Stomach (tissue), 9 donors: Measurements from ENCODE around the gene SHANK2. TPM values are rescaled to one million over a fixed set of nuclear protein-coding genes. Genes with fewer than 3 reads are reported as not detected.

Experiments used
- DNase-seq, 2 donors: peaks; one replicate each; pipeline versions ENCODE4 v3.0.0 to v3.0.0-alpha.2; 2013 to 2019
- H3K27ac ChIP-seq, 5 donors: fragments of 200-600 bp in 4 of 5; sonication (generic) in 4 of 5; one replicate each; pipeline ENCODE4 v1.5.1; 2013 to 2019; ENCODE audit warnings: mild to moderate bottlenecking in 1 of 5, moderate library complexity in 1 of 5
- H3K27me3 ChIP-seq, 3 donors: fragments of 200-600 bp; sonication (generic); one replicate each; pipeline ENCODE4 v1.5.1; 2017 to 2019; ENCODE audit warnings: mixed run types in 1 of 3
- H3K36me3 ChIP-seq, 4 donors: fragments of 200-600 bp; sonication (generic); 1 replicate in 3 of 4; 2 replicates in 1 of 4; pipeline ENCODE4 v1.5.1; 2016 to 2019
- H3K4me1 ChIP-seq, 4 donors: fragments of 200-600 bp; sonication (generic); one replicate each; pipeline ENCODE4 v1.5.1; 2016 to 2019
- H3K4me3 ChIP-seq, 4 donors: fragments of 200-600 bp; sonication (generic) in 3 of 4; one replicate each; pipeline ENCODE4 v1.5.1; 2016 to 2019; ENCODE audit warnings: mild to moderate bottlenecking in 1 of 4
- H3K9me3 ChIP-seq, 4 donors: fragments of 200-600 bp; sonication (generic); one replicate each; pipeline ENCODE4 v1.5.1; 2016 to 2019
- CTCF ChIP-seq, 7 experiments: fragments of 450-650 bp in 4 of 7; fragments of 200-600 bp in 3 of 7; sonication (generic) in 3 of 7; IDR thresholded peaks; one replicate each; pipeline ENCODE4 v1.5.1; 2016 to 2019; ENCODE audit warnings: antibody characterized with exemption in 7 of 7, control low read depth in 2 of 7, mild to moderate bottlenecking in 1 of 7
- EP300 ChIP-seq: sonication (generic); formaldehyde crosslinking; IDR thresholded peaks from one replicate; pipeline ENCODE4 v1.6.1; 2017; ENCODE audit warnings: antibody characterized with exemption
- POLR2A ChIP-seq, 4 donors: fragments of 450-650 bp; IDR thresholded peaks; one replicate each; pipeline ENCODE4 v1.6.1; 2016; ENCODE audit warnings: antibody characterized with exemption in 4 of 4, control low read depth in 2 of 4, mild to moderate bottlenecking in 1 of 4, moderate library complexity in 1 of 4
- POLR2AphosphoS5 ChIP-seq, 3 donors: sonication (generic); formaldehyde crosslinking; IDR thresholded peaks; one replicate each; pipeline ENCODE4 v1.6.1; 2016; ENCODE audit warnings: antibody characterized with exemption in 3 of 3
- WGBS, 5 donors: extraction: QIAGEN DNeasy Blood & Tissue Kit in 3 of 5; methylation state at CpG; one replicate each; pipeline versions ENCODE4 v1.1.5 to v1.1.7; 2013 to 2018; 5-methylcytosine and 5-hydroxymethylcytosine counted together
- intact Hi-C: fragments of 100-400 bp; cut with DNase I; formaldehyde crosslinking; loops from one replicate; pipeline ENCODE4 v1.15.1; 2023; ENCODE audit warnings: low total_unique reads
- polyA plus RNA-seq, 3 donors: library from polyadenylated mRNA; stranded (reverse); fragments of 200-250 nt; gene quantifications; one replicate each; pipeline ENCODE4 v1.2.3, GENCODE V29; 2013
- total RNA-seq, 5 donors: library from RNA; depleted of rRNA; stranded (reverse); fragments of >200 nt; gene quantifications; one replicate each; pipeline versions ENCODE4 v1.1.0 to v1.2.3, GENCODE V29; 2014 to 2016
- donor health status: healthy with polysubstance abuse.
- donor health status: Bipolar disorder and iron deficiency.
- donor health status: healthy.

The SHANK2 gene
- total and polyA plus RNA-seq, 8 donors, result 1.6 to 126 (median 47.1) TPM

DNA sequence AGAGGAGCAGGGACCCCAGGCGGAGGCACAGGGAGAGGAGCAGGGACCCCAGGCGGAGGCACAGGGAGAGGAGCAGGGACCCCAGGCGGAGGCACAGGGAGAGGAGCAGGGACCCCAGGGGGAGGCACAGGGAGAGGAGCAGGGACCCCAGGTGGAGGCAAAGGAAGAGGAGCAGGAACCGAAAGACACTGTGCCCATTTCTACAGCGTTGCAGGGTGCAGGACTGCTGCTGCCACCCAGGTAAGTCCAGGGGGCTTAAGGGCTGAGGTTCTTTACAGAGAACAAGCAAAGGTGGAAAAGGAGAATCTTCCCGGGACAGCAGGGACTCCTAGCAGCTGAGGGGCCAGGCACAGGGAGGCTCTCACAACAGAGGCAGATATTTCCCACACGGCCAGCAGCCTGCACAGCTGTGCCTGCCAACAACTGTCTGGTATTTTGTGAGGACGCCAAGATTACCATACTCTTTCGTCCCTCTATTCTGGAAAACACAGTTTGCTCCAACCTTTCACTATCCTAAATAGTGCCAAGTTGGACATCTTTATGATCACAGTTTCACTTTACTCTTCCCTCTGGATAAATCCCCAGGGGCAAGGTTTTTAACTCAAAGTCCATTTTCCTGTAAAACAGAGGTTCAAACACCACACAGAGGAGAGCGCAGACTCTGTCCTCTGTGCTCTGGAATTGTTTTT lies 39.4 kb downstream of the SHANK2 start:
- DNase-seq, result peak in 1 of 2 donors; percentile 66
- peaks cover 0 to 15% (median 6%) of the 10 kb centered on the region in 4 donors for H3K4me1 ChIP-seq
- no peaks in the 10 kb centered on the region for H3K27me3 ChIP-seq
- H3K4me3 ChIP-seq, result no peak overlapping the region
- H3K36me3 ChIP-seq, result peaks cover 0 to 3% (median 0%) of the 10 kb centered on the region in 4 donors
- WGBS, 5 donors, result 63 to 65% (median 64%) methylated on average over 10 of the region's 10 CpGs
- H3K9me3 ChIP-seq, result no peaks in the 10 kb centered on the region
- intact Hi-C loops, result no loop called here
- no peak for TF ChIP-seq POLR2AphosphoS5 (IDR thresholded peaks at IDR 0.05)
- H3K27ac ChIP-seq, result no peak overlapping the region

GRCh38 chr11:71211631-71212030 lies 40.7 kb downstream of the SHANK2 start:
- Histone ChIP-seq H3K36me3 (peaks cover 0 to 3% (median 0%) of the 10 kb centered on the region in 4 donors), H3K27me3 (no peaks in the 10 kb centered on the region), H3K9me3 (no peaks in the 10 kb centered on the region), H3K27ac (no peak overlapping the region), H3K4me1 (peaks cover 0 to 16% (median 7%) of the 10 kb centered on the region in 4 donors), H3K4me3 (no peak overlapping the region)
- WGBS, 5 donors, result 74 to 86% (median 81%) methylated on average over 2 of the region's 2 CpGs
- DNase-seq, result no peak
- intact Hi-C loops, result no loop called here
- TF ChIP-seq POLR2AphosphoS5 (IDR thresholded peaks at IDR 0.05), result no peak
- no peak for TF ChIP-seq POLR2A (IDR thresholded peaks at IDR 0.05)
- TF ChIP-seq EP300, result no peak
- TF ChIP-seq CTCF (IDR thresholded peaks at IDR 0.05), result no peak

DNA sequence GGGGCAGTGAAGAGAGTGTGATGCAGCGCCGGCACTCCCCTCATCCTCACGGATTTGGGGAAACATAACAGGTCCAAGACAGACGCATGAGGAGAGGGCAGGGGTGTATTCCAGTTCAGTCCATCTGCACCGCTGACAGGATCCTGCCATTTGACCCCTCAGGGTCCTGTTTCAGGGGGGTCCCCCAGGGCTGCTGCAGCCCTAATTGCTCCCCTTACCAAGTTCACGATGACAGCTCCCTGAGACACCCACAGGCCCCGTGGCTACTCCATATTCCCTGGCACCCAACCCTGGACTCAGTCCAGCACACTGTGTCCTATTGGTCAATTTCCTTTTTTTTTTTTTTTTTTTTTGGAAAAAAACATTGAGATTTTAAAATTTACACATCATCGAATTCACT lies 41.5 kb downstream of the SHANK2 start:
- Histone ChIP-seq H3K27ac (no peak overlapping the region), H3K9me3 (no peaks in the 10 kb centered on the region), H3K36me3 (peaks cover 0 to 3% (median 0%) of the 10 kb centered on the region in 4 donors), H3K27me3 (no peaks in the 10 kb centered on the region), H3K4me3 (no peak overlapping the region), H3K4me1 (peaks cover 0 to 24% (median 12%) of the 10 kb centered on the region in 4 donors)
- no peak for TF ChIP-seq CTCF (IDR thresholded peaks at IDR 0.05)
- TF ChIP-seq EP300, result no peak
- TF ChIP-seq POLR2AphosphoS5 (IDR thresholded peaks at IDR 0.05), result no peak
- no peak for TF ChIP-seq POLR2A (IDR thresholded peaks at IDR 0.05)
- DNase-seq, result no peak
- intact Hi-C loops, result no loop called here
- 74 to 84% (median 77%) methylated on average over 8 of the region's 8 CpGs for WGBS, 5 donors

DNA sequence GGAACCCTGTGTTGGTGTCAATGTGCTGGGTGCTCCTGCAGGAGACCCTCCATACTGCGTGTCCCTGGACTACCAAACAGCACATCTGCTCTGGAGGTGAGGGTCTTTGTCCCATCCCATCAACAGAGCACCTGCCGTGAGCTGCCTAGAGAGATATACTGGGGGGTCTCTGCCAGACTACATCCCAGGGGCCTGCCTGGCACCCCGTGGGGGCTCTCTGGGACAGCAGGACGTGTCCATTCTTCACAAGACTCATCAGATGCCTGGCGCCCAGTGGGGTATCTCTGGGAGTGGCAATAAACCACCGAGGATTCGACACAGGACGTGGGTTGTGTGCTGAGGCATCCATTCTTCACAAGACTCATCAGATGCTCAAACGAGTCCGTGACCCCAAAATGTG lies 42.7 kb downstream of the SHANK2 start:
- H3K9me3 ChIP-seq, result no peaks in the 10 kb centered on the region
- H3K27ac ChIP-seq, result no peak overlapping the region
- H3K36me3 ChIP-seq, result peaks cover 0 to 3% (median 0%) of the 10 kb centered on the region in 4 donors
- 82 to 93% (median 89%) methylated on average over 7 to 10 of the region's 10 CpGs for WGBS, 5 donors
- no peak for DNase-seq
- TF ChIP-seq POLR2AphosphoS5 (IDR thresholded peaks at IDR 0.05), result no peak
- no peak for TF ChIP-seq POLR2A (IDR thresholded peaks at IDR 0.05)
- no peak for TF ChIP-seq CTCF (IDR thresholded peaks at IDR 0.05)
- TF ChIP-seq EP300, result no peak
- no peaks in the 10 kb centered on the region for H3K27me3 ChIP-seq
- intact Hi-C loops, result no loop called here
- H3K4me1 ChIP-seq, result peaks cover 0 to 28% (median 15%) of the 10 kb centered on the region in 4 donors
- H3K4me3 ChIP-seq, result no peak overlapping the region

DNA sequence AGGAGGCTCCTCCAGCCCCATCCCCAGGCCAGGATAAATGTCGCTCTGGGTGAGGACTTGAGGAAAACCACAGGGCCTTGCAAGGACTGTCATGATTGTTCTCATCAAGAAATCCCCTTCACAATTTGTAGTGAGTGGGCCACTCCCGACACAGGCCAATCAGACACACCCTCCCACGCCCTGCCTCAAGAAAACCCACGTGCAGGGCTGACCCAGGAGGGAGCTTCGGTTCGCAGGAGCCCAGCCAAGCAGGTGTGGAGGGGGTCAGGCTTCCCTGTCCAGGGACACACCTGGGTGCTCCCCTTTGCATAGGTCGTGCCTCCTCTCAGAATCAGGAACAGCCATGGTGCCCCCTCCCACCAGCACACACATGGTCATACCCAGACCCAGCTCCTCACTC lies 43.2 kb downstream of the SHANK2 start:
- 73 to 90% (median 81%) methylated on average over 7 of the region's 7 CpGs for WGBS, 5 donors
- DNase-seq, result no peak
- no peaks in the 10 kb centered on the region for H3K9me3 ChIP-seq
- no peak overlapping the region for H3K27ac ChIP-seq
- H3K27me3 ChIP-seq, result no peaks in the 10 kb centered on the region
- peaks cover 0 to 28% (median 15%) of the 10 kb centered on the region in 4 donors for H3K4me1 ChIP-seq
- intact Hi-C loops, result no loop called here
- TF ChIP-seq CTCF (IDR thresholded peaks at IDR 0.05) (no peak), POLR2AphosphoS5 (IDR thresholded peaks at IDR 0.05) (no peak), EP300 (no peak), POLR2A (IDR thresholded peaks at IDR 0.05) (no peak)
- H3K4me3 ChIP-seq, result no peak overlapping the region
- peaks cover 0 to 3% (median 0%) of the 10 kb centered on the region in 4 donors for H3K36me3 ChIP-seq
